ENCODE data around the gene CD27. TPM values are rescaled to one million over a fixed set of nuclear protein-coding genes. Genes with fewer than 3 reads are reported as not detected.

The CD27 gene
- total and polyA plus RNA-seq, 9 of the 15 experiments (the other 6 are each of a cell fraction or from before 2014, with no cell fraction given): 0.24 TPM; not detected in 8

DNA sequence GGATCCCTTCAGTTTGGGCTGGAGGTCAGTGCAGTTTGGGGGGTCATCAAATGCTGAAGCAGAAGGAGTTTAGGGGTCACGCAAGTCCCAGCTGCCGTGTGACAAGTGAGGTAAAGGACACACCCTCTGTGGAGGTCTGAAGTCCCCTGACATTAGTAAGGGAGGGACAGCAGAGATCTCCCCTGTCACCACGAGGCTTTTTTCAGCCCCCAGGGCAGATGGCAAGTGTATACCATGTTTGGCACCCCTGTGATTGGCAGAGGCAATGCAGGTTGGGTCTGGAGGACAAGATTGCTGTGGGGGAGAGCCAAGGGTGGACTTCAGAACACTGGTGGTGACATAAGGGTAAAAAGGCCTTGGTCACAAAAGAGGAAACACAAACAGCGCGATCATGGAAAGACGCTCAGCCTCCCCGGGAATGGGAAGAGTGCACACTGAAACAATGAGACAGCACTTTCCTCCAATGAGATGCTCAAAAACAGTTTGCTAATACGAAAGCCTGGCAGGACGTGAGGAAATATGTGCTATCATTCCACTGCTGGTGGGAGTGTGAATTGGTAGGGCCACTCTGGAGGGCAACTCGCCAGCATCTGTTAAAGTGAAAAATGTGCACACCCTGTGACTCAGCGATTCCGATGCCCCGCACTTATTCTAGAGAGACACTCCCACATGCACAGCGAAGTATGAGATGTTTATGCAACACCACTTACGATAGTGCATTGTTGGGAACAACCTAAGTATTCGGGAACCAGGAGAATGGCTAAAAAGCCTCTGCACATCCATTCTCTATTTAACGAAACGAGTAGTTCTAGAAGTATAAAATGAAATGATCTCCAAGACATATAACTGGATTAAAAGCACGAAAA lies 14.4 kb upstream of the CD27 start (continued):
- peak; percentile 57 for TF ChIP-seq PRDM10 (IDR thresholded peaks at IDR 0.05; ENCODE audit: partially characterized antibody)
- no peak for TF ChIP-seq GATAD2B (IDR thresholded peaks at IDR 0.05; ENCODE audit: borderline replicate concordance)
- no peak for TF ChIP-seq SUPT5H (IDR thresholded peaks at IDR 0.05)
- TF ChIP-seq PATZ1 (CRISPR knock-in tag; IDR thresholded peaks at IDR 0.05; ENCODE audit: borderline replicate concordance): no peak
- no peak for TF ChIP-seq ZNF408 (CRISPR knock-in tag; IDR thresholded peaks at IDR 0.05; ENCODE audit: low read depth)
- TF ChIP-seq SMARCC2 (IDR thresholded peaks at IDR 0.05; ENCODE audit: low read depth): peak; percentile 81
- TF ChIP-seq TAL1 (IDR thresholded peaks at IDR 0.05): no peak; the same call in 1 of the 2 replicates
- no peak for TF ChIP-seq ETS2 (tag; IDR thresholded peaks at IDR 0.05; ENCODE audit: borderline replicate concordance, poor library complexity, severe bottlenecking)
- peak; percentile 65; the same call in 1 of the 2 replicates for TF ChIP-seq JUN (IDR thresholded peaks at IDR 0.05; ENCODE audit: borderline replicate concordance, low read depth, low read length)
- TF ChIP-seq JUN (CRISPR knock-in tag; IDR thresholded peaks at IDR 0.05; ENCODE audit: borderline replicate concordance): no peak
- TF ChIP-seq NBN (IDR thresholded peaks at IDR 0.05; ENCODE audit: low read depth): peak; percentile 48; the same call in 1 of the 2 replicates
- TF ChIP-seq HCFC1 (IDR thresholded peaks at IDR 0.05; ENCODE audit: low read depth, low read length): no peak
- no peak for TF ChIP-seq ZNF232 (CRISPR knock-in tag; IDR thresholded peaks at IDR 0.05)
- no peak for TF ChIP-seq TRIM24 (IDR thresholded peaks at IDR 0.05)
- TF ChIP-seq POLR2H (tag; IDR thresholded peaks at IDR 0.05; ENCODE audit: low read depth): no peak
- TF ChIP-seq BRD9 (IDR thresholded peaks at IDR 0.05; ENCODE audit: low read depth, partially characterized antibody): no peak
- peak; percentile 61 for TF ChIP-seq CBFA2T3 (IDR thresholded peaks at IDR 0.05)
- peak; percentile 64 to 78 for TF ChIP-seq MNT (conservative IDR thresholded peaks at IDR 0.05)
- TF ChIP-seq TCF7 (IDR thresholded peaks at IDR 0.05; ENCODE audit: borderline replicate concordance): no peak
- TF ChIP-seq FOS (IDR thresholded peaks at IDR 0.05; ENCODE audit: extremely low read depth, insufficient read length): no peak
- TF ChIP-seq, protein P1, sequence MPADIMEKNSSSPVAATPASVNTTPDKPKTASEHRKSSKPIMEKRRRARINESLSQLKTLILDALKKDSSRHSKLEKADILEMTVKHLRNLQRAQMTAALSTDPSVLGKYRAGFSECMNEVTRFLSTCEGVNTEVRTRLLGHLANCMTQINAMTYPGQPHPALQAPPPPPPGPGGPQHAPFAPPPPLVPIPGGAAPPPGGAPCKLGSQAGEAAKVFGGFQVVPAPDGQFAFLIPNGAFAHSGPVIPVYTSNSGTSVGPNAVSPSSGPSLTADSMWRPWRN (IDR thresholded peaks at IDR 0.05; ENCODE audit: low read depth): no peak

All from K562 (cell line).